H1 (cell line): ENCODE measurements around the gene SERPINB2. TPM values are rescaled to one million over a fixed set of nuclear protein-coding genes. Genes with fewer than 3 reads are reported as not detected.

ENCODE experiments used
- CTCF ChIA-PET: fragments of 300-600 bp; sonication (Branson Sonifier 250); formaldehyde crosslinking; loops from one replicate; lab custom pipeline; 2021; ENCODE audit not compliant: partially characterized antibody; lab: Charles Lee
- POLR2A ChIA-PET: fragments of 300-600 bp; sonication (Branson Sonifier 250); formaldehyde crosslinking; loops from one replicate; lab custom pipeline; 2021; ENCODE audit warnings: inconsistent platforms; ENCODE audit not compliant: partially characterized antibody; lab: Charles Lee
- DNase-seq, 2 experiments: peaks; one replicate each; pipeline versions ENCODE4 v3.0.0 to v3.0.0-alpha.2; 2010 to 2022; ENCODE audit warnings: low spot score in 2 of 2, low read depth in 1 of 2, mixed read lengths in 1 of 2
- FAIRE-seq: peaks from 2 replicates; lab custom pipeline; 2011; peaks lifted over from hg19 to GRCh38; lab: Jason Lieb, UNC
- H2AFZ ChIP-seq: 2 replicates; pipeline ENCODE4 v1.8.1; 2012; ENCODE audit warnings: low read length, inconsistent platforms
- H2AK5ac ChIP-seq: 2 replicates; pipeline ENCODE4 v1.6.1; 2013; ENCODE audit warnings: low read depth, low read length
- H2BK120ac ChIP-seq: replicated peaks from 2 replicates; pipeline ENCODE3; 2013; ENCODE audit warnings: low read depth, low read length, inconsistent platforms
- H2BK12ac ChIP-seq: 2 replicates; pipeline ENCODE4 v1.6.1; 2013; ENCODE audit warnings: low read depth, low read length
- H2BK15ac ChIP-seq: 2 replicates; pipeline ENCODE4 v1.6.1; 2013; ENCODE audit warnings: low read length
- H2BK20ac ChIP-seq: 2 replicates; pipeline ENCODE4 v1.6.1; 2013; ENCODE audit warnings: low read length
- H2BK5ac ChIP-seq: 2 replicates; pipeline ENCODE4 v1.6.1; 2013; ENCODE audit warnings: low read depth, low read length
- H3K14ac ChIP-seq: 2 replicates; pipeline ENCODE4 v1.6.1; 2013; ENCODE audit warnings: inconsistent platforms; ENCODE audit not compliant: insufficient read length
- H3K18ac ChIP-seq: 2 replicates; pipeline ENCODE4 v1.6.1; 2013; ENCODE audit warnings: low read length; ENCODE audit errors: extremely low read depth
- H3K23ac ChIP-seq: 2 replicates; pipeline ENCODE4 v1.6.1; 2013; ENCODE audit warnings: inconsistent platforms; ENCODE audit not compliant: insufficient read length
- H3K23me2 ChIP-seq: 2 replicates; pipeline ENCODE4 v1.6.1; 2013; ENCODE audit warnings: low read depth, low read length
- H3K27ac ChIP-seq: 2 replicates; pipeline ENCODE4 v1.6.1; 2011; ENCODE audit warnings: low read depth, low read length, inconsistent platforms
- H3K27me3 ChIP-seq, 4 experiments: replicated peaks in 1 of 4; 1 replicate in 1 of 4; 2 replicates in 3 of 4; pipeline versions ENCODE4 v1.6.1 to v1.8.1; 2011 to 2013; ENCODE audit warnings: low read length in 3 of 4, mild to moderate bottlenecking in 3 of 4, inconsistent platforms in 2 of 4, mixed read lengths in 2 of 4, moderate library complexity in 1 of 4; ENCODE audit not compliant: control insufficient read depth in 3 of 4, insufficient read depth in 3 of 4; ENCODE audit errors: extremely low read depth in 1 of 4
- H3K36me3 ChIP-seq, 4 experiments: 2 replicates each; pipeline versions ENCODE4 v1.6.1 to v1.8.1; 2011 to 2013; ENCODE audit warnings: mild to moderate bottlenecking in 4 of 4, low read length in 3 of 4, moderate library complexity in 2 of 4, control low read depth in 1 of 4, inconsistent platforms in 1 of 4; ENCODE audit not compliant: insufficient read depth in 4 of 4, control insufficient read depth in 2 of 4
- H3K4ac ChIP-seq: replicated peaks from 2 replicates; pipeline ENCODE3; 2013; ENCODE audit warnings: low read length, low read depth, mixed read lengths, inconsistent platforms; ENCODE audit not compliant: insufficient read length
- H3K4me1 ChIP-seq, 4 experiments: replicated peaks in 1 of 4; 1 replicate in 1 of 4; 2 replicates in 3 of 4; pipeline versions ENCODE4 v1.6.1 to v1.8.1; 2011 to 2013; ENCODE audit warnings: low read length in 3 of 4, inconsistent platforms in 2 of 4, mixed read lengths in 1 of 4; ENCODE audit not compliant: insufficient read depth in 4 of 4, control insufficient read depth in 3 of 4
- H3K4me2 ChIP-seq, 2 experiments: 2 replicates each; pipeline versions ENCODE4 v1.6.1 to v1.8.1; 2011 to 2013; ENCODE audit warnings: low read depth in 2 of 2, low read length in 2 of 2, control low read depth in 1 of 2, inconsistent platforms in 1 of 2, mild to moderate bottlenecking in 1 of 2; ENCODE audit not compliant: insufficient read depth in 1 of 2
- H3K4me3 ChIP-seq, 4 experiments: fragments of 200-600, 300-600 bp in 1 of 4; sonication (generic), shearing (Covaris generic), sonication (Bioruptor Twin) in 1 of 4; 2 replicates each; pipeline versions ENCODE4 v1.5.1 to v1.8.1; 2011 to 2016; ENCODE audit warnings: low read length in 4 of 4, low read depth in 3 of 4, control low read depth in 2 of 4, inconsistent platforms in 2 of 4, mild to moderate bottlenecking in 2 of 4, mixed read lengths in 1 of 4, moderate library complexity in 1 of 4; ENCODE audit not compliant: insufficient read depth in 2 of 4; ENCODE audit errors: extremely low read depth in 1 of 4
- H3K56ac ChIP-seq: replicated peaks from 2 replicates; pipeline ENCODE3; 2013; ENCODE audit warnings: low read depth, mild to moderate bottlenecking, mixed read lengths, low read length, inconsistent platforms; ENCODE audit not compliant: insufficient read length
- H3K79me1 ChIP-seq: 2 replicates; pipeline ENCODE4 v1.6.1; 2013; ENCODE audit warnings: low read depth, low read length, control low read depth
- H3K79me2 ChIP-seq, 2 experiments: 2 replicates each; pipeline versions ENCODE4 v1.6.1 to v1.8.1; 2012 to 2013; ENCODE audit warnings: low read length in 2 of 2, mild to moderate bottlenecking in 2 of 2, inconsistent platforms in 1 of 2; ENCODE audit not compliant: insufficient read depth in 2 of 2, control insufficient read depth in 1 of 2
- H3K9ac ChIP-seq, 4 experiments: replicated peaks in 1 of 4; 1 replicate in 1 of 4; 2 replicates in 3 of 4; pipeline versions ENCODE4 v1.6.1 to v1.8.1; 2011 to 2013; ENCODE audit warnings: low read depth in 3 of 4, low read length in 3 of 4, control low read depth in 2 of 4, mild to moderate bottlenecking in 2 of 4, moderate library complexity in 2 of 4, inconsistent platforms in 1 of 4; ENCODE audit errors: extremely low read depth in 1 of 4
- H3K9me3 ChIP-seq, 2 experiments: 2 replicates each; pipeline versions ENCODE4 v1.6.1 to v1.8.1; 2012 to 2013; ENCODE audit warnings: mild to moderate bottlenecking in 2 of 2, moderate library complexity in 2 of 2, control low read depth in 1 of 2, inconsistent platforms in 1 of 2, low read depth in 1 of 2, low read length in 1 of 2, mixed read lengths in 1 of 2; ENCODE audit not compliant: insufficient read depth in 2 of 2
- H4K20me1 ChIP-seq, 2 experiments: replicated peaks in 1 of 2; 2 replicates each; pipeline versions ENCODE3 to v1.8.1; 2011 to 2013; ENCODE audit warnings: inconsistent platforms in 2 of 2, low read length in 2 of 2, mild to moderate bottlenecking in 1 of 2; ENCODE audit not compliant: insufficient read depth in 2 of 2, control insufficient read depth in 1 of 2
- H4K5ac ChIP-seq: 2 replicates; pipeline ENCODE4 v1.6.1; 2013; ENCODE audit warnings: low read length, low read depth, mixed read lengths, inconsistent platforms; ENCODE audit not compliant: insufficient read length
- H4K8ac ChIP-seq: 2 replicates; pipeline ENCODE4 v1.8.0; 2013; ENCODE audit warnings: mild to moderate bottlenecking, moderate library complexity, low read length, inconsistent platforms; ENCODE audit not compliant: insufficient read depth; ENCODE audit errors: extremely low read depth
- H4K91ac ChIP-seq: replicated peaks from 2 replicates; pipeline ENCODE3; 2013; ENCODE audit warnings: low read length, mixed read lengths, inconsistent platforms; ENCODE audit not compliant: insufficient read length
- CBX5 ChIP-seq: fragments of 300-800, 300-1000 bp; sonication (generic); IDR thresholded peaks from 2 replicates; pipeline ENCODE4 v1.7.1; 2016; ENCODE audit warnings: antibody characterized with exemption, low read length, low read depth
- CHD2 ChIP-seq: IDR thresholded peaks from 2 replicates; pipeline ENCODE4 v1.6.1; 2012; ENCODE audit warnings: low read length, improper control_type of control experiment
- EP300 ChIP-seq, 2 experiments: IDR thresholded peaks; 1 replicate in 1 of 2; 2 replicates in 1 of 2; pipeline ENCODE4 v1.6.1; 2011 to 2012; ENCODE audit warnings: low read depth in 2 of 2, low read length in 2 of 2, mild to moderate bottlenecking in 2 of 2, borderline replicate concordance in 1 of 2, inconsistent platforms in 1 of 2, moderate library complexity in 1 of 2
- FOSL1 ChIP-seq: IDR thresholded peaks from 2 replicates; pipeline ENCODE4 v1.6.1; 2011; ENCODE audit warnings: mild to moderate bottlenecking, low read depth, low read length, moderate library complexity; ENCODE audit not compliant: insufficient read depth
- KDM4A ChIP-seq: IDR thresholded peaks from one replicate; pipeline ENCODE4 v1.7.1; 2012; ENCODE audit warnings: low read depth, mild to moderate bottlenecking, moderate library complexity, low read length, inconsistent platforms; ENCODE audit not compliant: severe bottlenecking
- MAFK ChIP-seq: IDR thresholded peaks from 2 replicates; pipeline ENCODE4 v1.6.1; 2012; ENCODE audit warnings: low read depth, mild to moderate bottlenecking, improper control_type of control experiment, low read length
- MAX ChIP-seq: IDR thresholded peaks from 2 replicates; pipeline ENCODE4 v1.6.1; 2012; ENCODE audit warnings: inconsistent platforms
- PHF8 ChIP-seq: fragments of 200-600 bp; sonication (generic); conservative IDR thresholded peaks from 2 replicates; pipeline ENCODE4 v1.7.1; 2012; ENCODE audit warnings: low read depth, mild to moderate bottlenecking, inconsistent platforms, low read length, moderate library complexity
- POU5F1 ChIP-seq: IDR thresholded peaks from 2 replicates; pipeline ENCODE4 v1.6.1; 2011; ENCODE audit warnings: low read depth, mild to moderate bottlenecking, low read length, moderate library complexity
- RFX5 ChIP-seq: IDR thresholded peaks from 2 replicates; pipeline ENCODE4 v1.6.1; 2011; ENCODE audit warnings: low read depth, low read length, improper control_type of control experiment, borderline replicate concordance
- SP2 ChIP-seq: IDR thresholded peaks from 2 replicates; pipeline ENCODE4 v1.6.1; 2012; ENCODE audit warnings: mild to moderate bottlenecking, low read length, inconsistent platforms
- ZNF274 ChIP-seq: IDR thresholded peaks from 2 replicates; pipeline ENCODE4 v1.7.0; 2012; ENCODE audit warnings: low read length, borderline replicate concordance; ENCODE audit errors: extremely low read depth
- WGBS, 2 experiments: shearing (Covaris generic) in 1 of 2; methylation state at CpG; one replicate each; pipeline versions ENCODE4 v1.1.6 to v1.1.7; 2013 to 2015; ENCODE audit warnings: low lambda C conversion rate in 2 of 2, mixed read lengths in 2 of 2, inconsistent platforms in 1 of 2, low coverage in 1 of 2, missing lambda C conversion rate in 1 of 2; ENCODE audit not compliant: insufficient replicate concordance in 2 of 2, insufficient coverage in 1 of 2, insufficient read length in 1 of 2; ENCODE audit errors: extremely low coverage in 1 of 2, missing lambda C conversion rate in 1 of 2; 5-methylcytosine and 5-hydroxymethylcytosine counted together
- polyA plus RNA-seq, 7 experiments: library from polyadenylated mRNA; depleted of rRNA in 3 of 7; stranded (reverse) in 5 of 7; unstranded in 2 of 7; fragments of >200 nt in 5 of 7; fragments of 200-250 nt in 2 of 7; gene quantifications; 1 replicate in 5 of 7; 2 replicates in 1 of 7; 4 replicates in 1 of 7; pipeline versions ENCODE4 v1.2.1 to v1.2.3, GENCODE V29; 2011 to 2013; ENCODE audit warnings: missing spikeins in 2 of 7, mixed read lengths in 2 of 7
- total RNA-seq: library from RNA; stranded (reverse); fragmentation: NEBNext Ultra II Directional; extraction: Animal tissue kit (Norgen Biotek cat#: 25700); gene quantifications from 2 replicates; pipeline ENCODE4 v1.2.1, GENCODE V29; 2021

Gene SERPINB2
- total and polyA plus RNA-seq, 2 of the 8 experiments (the other 6 are each of a cell fraction or from before 2014, with no cell fraction given) = not detected

GRCh38 chr18:63917817-63918216, 30.3 kb downstream of the SERPINB2 start:
- no peak overlapping the region for H2BK5ac ChIP-seq
- H4K20me1 ChIP-seq = no peaks in the 10 kb centered on the region
- H3K18ac ChIP-seq = no peak overlapping the region
- no peak overlapping the region for H3K9ac ChIP-seq
- H3K4me2 ChIP-seq = no peak overlapping the region
- no peak for DNase-seq
- no peak overlapping the region for H3K23ac ChIP-seq
- H3K56ac ChIP-seq = no peak overlapping the region
- H2AFZ ChIP-seq = no peak overlapping the region
- ChIA-PET CTCF (interaction anchor here (0.6 to 2.7 kb wide), 2 partner anchors 17 to 18 kb away, joined by 3 to 6 read pairs; no protein-coding TSS in a partner anchor), POLR2A (no interaction called here)
- H3K79me1 ChIP-seq = no peaks in the 10 kb centered on the region
- no peak overlapping the region for H4K8ac ChIP-seq
- no peak overlapping the region for H2BK20ac ChIP-seq
- H2BK120ac ChIP-seq = no peak overlapping the region
- H4K91ac ChIP-seq = no peak overlapping the region
- no peak overlapping the region for H3K27ac ChIP-seq
- H3K4me3 ChIP-seq = no peak overlapping the region
- H3K14ac ChIP-seq = no peak overlapping the region
- H2BK12ac ChIP-seq = no peak overlapping the region
- no peak overlapping the region for H4K5ac ChIP-seq
- H3K4me1 ChIP-seq = no peaks in the 10 kb centered on the region
- no peaks in the 10 kb centered on the region for H3K27me3 ChIP-seq
- no peak overlapping the region for H2AK5ac ChIP-seq
- FAIRE-seq = no peak
- H3K79me2 ChIP-seq = no peaks in the 10 kb centered on the region
- no peak overlapping the region for H2BK15ac ChIP-seq
- 76% methylated on average over 5 of the region's 5 CpGs; no CpG with 5 or more reads in 1 of the 2 experiments for WGBS, 2 experiments
- TF ChIP-seq FOSL1 = no peak
- TF ChIP-seq POU5F1 = no peak
- TF ChIP-seq MAFK = no peak
- TF ChIP-seq CBX5 = no peak
- no peak for TF ChIP-seq SP2
- no peak for TF ChIP-seq CHD2
- TF ChIP-seq PHF8 = no peak
- no peak for TF ChIP-seq ZNF274
- TF ChIP-seq RFX5 = no peak
- TF ChIP-seq EP300 (IDR thresholded peaks at IDR 0.05; ENCODE audit: borderline replicate concordance in 1 of 2, low read depth in 2 of 2, low read length in 2 of 2) = no peak
- TF ChIP-seq MAX = no peak
- no peak for TF ChIP-seq KDM4A
- TF ChIP-seq, all 59 proteins: peak for 0
- Histone ChIP-seq H3K36me3 (no peaks in the 10 kb centered on the region), H3K4ac (no peak overlapping the region), H3K9me3 (no peaks in the 10 kb centered on the region), H3K23me2 (no peaks in the 10 kb centered on the region)
